GM21423 (cell line): Measurements from ENCODE around the gene PLPPR5.
"Not testable (repeated sequence)": the region's sequence is repeated elsewhere in the genome, so short reads cannot be mapped to it uniquely, and the experiment has no call there.

Experiments
- ATAC-seq: cut with Tn5 transposase; IDR thresholded peaks from one replicate; pipeline ENCODE4 v1.9.1; 2021; ENCODE audit warnings: mild to moderate bottlenecking, moderate library complexity; ENCODE audit not compliant: unreplicated experiment

PLPPR5 gene

DNA sequence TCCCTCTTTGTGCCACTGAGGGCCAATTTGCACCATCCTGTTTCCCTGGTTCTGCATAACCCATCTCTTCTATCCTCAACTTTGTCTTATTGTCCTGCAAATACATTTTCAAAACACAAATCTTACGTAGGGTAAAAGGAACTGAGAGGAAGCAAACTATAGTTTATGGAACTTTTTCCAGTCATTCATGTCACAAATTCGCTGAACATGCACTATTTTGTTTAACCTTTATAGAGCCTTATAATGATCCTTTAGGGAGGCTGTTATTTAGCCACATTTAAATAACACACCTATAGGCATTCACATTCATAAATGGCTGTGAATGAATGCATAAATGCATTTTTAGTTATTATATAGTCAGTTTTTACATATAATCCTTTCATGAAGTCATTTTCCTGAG lies 85.0 kb downstream of the PLPPR5 start:
- no peak for ATAC-seq

DNA sequence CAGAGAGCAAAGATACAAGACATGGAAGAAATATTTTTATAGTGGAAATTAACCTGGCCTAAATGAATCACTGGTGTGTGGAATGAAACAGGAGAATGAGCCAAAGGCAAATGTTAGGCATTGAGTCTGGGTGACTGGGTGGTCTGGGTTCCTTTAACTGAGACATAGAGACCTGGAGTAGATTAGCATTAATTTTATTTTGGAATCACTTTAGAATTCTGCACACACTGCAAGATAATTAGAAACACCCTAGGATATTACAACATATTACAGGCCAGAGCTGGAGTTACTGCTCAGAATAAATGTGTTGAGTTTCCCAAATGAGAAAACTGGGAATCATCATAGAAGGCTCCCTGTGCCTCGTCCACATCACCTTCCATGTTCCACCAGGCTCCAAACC lies 85.5 kb downstream of the PLPPR5 start:
- ATAC-seq, result no peak

DNA sequence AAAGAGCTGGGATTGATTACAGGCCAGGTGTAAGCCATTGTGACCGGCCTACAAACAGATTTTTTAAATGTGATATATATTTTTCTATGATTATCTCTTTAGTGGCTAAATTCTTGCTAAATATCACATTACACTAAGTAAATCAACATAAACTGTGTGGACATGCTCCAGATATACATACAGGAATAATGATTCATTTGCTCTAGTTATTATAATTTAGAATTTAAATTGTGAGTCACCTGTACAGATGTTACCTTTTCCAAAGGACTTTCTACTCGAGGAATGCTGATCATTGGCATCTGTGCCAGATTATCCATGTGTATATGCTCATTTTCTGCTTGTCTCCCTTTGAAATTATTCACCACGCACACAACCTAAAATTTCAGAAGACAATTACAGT lies 90.1 kb downstream of the PLPPR5 start:
- no peak for ATAC-seq

DNA sequence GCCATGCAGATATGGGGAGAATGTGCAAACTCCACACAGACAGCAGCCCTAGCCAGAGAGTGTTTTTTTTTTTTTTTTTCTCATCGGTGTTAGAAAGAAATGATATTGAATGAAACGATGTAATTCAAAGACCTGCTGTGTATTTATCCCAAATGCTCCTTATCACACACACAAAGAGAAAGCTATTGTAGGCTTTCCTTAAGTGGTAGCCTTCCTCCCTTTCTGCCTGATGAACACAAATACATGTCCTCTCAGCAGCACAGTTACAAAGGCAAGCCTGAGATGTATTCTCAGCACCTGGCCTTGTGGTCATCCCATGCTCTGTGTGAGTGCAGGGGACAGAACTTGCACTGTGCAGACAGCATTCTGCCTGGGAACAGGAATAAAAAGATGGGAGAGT lies 93.8 kb downstream of the PLPPR5 start:
- ATAC-seq, result no peak

DNA sequence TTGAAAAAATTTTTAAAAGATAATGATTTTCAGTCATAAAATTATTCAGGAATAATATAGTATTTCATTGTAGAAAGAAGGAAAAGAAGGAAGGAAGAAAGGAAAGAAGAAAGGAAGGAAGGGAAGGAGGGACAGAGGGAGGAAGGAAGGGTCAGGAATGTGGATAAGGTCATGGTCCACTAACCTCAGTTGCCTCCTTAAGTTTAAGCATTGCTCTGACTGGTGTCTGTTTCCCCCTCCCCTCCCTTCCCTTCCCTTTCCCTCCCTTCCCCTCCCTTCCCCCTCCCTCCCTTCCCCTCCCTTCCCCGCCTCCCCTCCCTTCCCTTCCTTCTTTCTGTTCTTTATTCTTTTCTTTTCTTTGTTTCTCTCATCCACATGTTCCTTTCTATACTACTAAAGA lies 95.7 kb downstream of the PLPPR5 start:
- no peak for ATAC-seq

DNA sequence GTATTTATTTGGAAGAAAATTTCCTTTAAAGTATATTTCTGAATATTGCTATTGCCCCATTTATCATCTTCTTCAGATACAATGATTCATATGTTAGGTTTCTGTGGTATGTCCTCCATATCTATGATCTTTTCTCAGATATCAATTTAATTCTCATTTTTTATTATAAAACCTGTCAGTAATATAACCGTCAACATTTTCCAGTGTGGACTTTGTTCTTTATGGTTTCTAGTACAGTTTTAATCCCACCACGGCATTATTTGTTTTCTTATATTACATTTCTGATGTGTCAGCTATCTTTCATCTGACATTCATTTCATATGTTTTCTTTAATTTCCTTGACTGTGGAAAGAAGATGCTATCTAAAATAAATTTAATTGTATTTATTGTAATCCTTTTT lies 97.9 kb downstream of the PLPPR5 start:
- no peak for ATAC-seq

DNA sequence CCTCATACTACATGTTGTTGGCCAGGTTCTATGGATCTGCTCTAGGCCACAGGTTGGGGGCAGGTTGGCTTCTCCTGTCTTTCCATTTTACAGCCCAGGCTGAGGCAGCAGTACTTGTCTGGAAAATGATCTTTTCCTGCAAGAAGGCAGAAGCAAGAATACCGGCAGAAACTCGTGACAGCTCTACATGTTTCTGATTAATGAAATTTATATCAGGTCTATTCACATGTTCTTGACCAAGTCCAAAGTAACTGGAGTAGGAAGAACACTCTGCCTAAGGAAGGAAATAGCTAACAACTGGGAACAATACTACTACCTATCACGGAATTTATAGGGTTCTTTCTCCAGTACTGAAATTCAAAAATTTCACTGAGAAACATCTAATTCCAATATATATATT lies 98.3 kb downstream of the PLPPR5 start:
- ATAC-seq, result no peak

DNA sequence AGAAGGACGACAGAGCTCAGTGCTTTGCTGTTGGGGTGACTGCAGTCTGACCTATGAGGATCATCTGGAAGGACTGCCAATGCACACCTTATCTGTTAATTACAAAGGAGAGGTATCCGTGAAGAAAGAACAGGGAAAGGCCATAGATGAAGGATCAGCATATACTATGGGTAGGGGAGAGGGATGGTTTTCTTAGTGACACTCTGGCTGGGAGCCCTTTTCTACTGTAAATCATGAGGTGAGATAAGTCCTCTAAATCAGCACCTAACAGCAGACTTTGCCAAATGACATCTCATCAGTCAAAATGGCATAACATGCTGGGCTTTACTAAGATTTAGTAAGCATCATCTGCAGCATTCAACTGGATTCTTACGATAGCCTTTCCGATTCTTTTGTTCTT lies 100.0 kb downstream of the PLPPR5 start:
- no peak for ATAC-seq

DNA sequence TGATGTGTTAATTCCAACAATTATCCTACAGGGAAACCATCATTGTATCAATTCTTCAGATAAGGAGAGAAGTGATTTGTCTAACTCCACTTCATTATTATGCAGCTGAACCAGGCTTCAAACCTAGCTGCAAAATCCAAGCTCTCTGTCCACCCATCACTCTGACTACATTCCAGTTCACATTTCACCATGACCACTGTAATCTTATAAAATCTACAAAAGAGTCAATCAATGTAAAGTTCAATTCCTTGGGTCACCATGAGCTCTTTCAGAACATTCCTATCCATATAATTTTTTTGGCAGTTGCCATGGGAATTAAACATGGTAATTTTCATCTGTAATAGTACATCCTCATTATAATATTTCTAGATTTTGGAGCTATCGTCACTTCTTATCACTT lies 100.9 kb downstream of the PLPPR5 start:
- no peak for ATAC-seq

DNA sequence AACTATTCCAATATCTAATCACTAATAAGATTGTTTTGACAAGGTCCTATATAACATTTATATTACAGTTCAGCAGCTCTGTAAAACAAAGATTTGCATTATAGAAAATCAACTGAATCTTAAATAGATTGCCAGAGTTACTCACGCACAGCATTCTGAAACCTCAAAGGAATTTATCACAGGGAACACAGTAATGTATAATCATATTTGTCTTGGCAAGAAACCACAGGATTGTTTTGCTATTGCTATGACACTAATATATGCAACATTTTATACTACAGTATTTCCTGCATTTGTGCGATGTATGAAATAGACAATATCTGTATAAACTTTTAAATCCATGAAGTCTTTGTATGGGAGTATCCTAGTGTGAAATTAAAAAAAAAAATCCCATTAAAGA lies 101.4 kb downstream of the PLPPR5 start:
- no peak for ATAC-seq

DNA sequence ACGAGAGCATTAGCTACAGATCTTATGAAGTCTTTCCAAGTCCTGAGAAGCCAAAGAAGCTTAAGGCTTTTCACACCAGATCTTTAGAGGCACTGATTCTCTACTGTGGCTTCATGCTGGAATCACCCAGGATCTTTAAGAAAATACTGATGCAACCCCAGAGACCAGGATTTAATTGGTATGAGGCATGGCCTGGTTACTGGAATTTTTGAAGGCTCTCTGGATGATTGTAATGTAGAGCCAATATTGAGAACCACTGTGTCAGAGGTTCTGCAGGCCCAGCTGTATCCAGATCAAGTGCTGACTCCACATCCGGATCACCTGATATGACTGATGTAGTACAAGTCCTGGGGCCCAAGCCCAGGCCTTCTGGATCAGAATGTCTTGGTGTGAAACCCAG lies 105.7 kb downstream of the PLPPR5 start:
- no peak for ATAC-seq

DNA sequence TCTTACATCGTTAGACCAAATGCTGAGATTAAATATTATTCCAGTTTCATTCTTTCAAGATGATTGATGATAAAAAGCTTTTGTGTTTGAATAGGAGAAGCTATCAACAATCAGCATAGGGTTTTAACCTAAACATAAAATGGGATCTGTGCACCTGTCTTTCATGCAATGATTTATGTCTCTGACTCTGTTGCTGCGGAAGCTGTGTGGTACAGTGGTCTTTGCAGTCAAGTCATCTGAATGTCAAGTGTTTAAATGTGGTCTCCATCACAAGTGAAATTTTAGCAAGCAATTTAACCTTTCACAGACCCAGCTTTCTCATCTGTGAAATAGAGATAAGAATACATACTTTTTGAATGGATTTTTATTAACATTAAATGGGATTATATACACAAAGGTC lies 107.2 kb downstream of the PLPPR5 start:
- ATAC-seq, result no peak

DNA sequence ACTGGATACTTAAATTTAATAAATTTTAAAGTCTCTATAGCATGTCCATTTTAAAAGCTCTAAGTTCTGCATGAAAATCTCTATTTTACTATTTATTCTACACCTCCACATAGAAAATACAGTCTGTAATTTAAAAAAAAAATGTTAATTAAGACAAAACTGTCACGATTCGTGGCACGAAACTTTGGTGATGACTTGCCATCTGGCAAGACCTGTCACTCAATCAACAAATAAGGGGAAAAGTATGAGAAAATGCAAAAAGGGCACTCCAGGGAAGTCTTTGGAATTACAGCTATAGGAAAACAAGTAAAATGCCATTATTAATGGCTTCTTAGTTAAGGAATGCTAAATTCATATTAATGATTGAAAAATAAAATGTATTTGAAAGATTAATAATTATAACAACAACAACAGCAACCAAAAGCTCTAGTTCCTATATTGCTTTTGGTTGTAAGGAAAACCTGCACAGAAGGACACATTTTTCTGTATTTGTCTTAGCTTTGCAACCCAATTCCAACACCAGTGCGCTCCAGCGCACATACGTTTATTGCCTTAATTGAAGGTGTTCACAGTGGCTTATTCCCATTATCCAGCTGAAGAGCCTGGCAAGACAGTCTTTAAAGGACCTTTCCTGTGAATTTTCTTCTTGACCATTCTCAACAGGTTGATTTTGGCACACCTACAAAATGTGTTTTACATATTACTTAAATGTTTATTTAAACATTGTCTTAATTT lies 107.8 kb downstream of the PLPPR5 start:
- no peak for ATAC-seq

DNA sequence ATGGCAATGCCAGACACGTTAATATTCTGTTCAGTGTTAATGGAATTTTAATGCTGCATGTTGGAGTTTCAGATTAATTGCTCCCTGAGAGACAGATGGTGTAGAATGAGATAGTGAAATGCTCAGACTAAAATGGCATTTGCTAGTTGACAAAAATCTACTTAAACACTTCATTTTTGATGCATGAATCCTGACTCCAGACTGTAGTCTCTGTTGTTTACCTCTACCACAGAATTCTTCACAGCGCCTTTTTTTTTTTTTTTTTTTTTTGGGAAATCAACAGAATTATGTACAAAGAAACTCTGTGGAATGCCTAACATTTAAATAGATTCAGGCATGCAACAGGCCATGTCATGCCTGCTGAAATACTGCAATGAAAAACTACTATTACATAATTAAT lies 111.3 kb downstream of the PLPPR5 start:
- no peak for ATAC-seq

DNA sequence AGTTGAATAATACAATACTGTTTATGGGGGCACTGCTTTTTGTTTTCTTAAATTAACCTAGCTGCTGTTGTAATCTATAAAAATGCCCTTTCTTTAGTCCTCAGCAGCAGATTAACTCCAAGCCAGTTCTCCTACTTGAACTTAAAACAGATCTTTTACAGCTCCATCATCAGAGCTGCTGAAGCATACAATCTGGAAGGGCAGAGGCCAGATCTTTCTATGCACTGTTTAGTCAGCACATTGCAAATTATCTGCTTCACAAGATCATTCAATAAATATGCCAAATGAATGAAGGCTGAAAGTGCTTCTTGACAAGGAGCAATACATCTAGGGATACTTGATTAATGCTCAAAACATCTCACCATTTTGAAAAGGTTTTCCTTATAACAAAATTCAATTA lies 115.8 kb downstream of the PLPPR5 start:
- ATAC-seq, result no peak

DNA sequence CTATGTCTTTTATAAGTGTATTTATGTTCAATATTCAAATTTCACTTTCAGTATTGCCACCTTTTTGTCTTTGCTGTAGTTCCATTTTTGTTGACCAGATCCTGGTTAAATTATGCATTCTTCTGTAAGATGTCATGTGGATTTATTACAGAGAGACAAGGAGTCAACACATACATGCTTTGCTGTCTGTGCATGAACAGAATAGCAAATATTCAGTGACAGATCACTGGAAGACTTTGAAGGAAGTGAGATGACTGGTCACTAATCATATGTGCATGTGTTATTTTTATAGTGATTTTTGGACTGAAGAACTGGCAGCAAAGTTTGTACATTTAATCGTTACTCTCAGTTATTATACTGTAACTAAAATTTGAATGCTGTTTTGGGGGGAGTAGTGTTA lies 117.2 kb downstream of the PLPPR5 start:
- no peak for ATAC-seq

DNA sequence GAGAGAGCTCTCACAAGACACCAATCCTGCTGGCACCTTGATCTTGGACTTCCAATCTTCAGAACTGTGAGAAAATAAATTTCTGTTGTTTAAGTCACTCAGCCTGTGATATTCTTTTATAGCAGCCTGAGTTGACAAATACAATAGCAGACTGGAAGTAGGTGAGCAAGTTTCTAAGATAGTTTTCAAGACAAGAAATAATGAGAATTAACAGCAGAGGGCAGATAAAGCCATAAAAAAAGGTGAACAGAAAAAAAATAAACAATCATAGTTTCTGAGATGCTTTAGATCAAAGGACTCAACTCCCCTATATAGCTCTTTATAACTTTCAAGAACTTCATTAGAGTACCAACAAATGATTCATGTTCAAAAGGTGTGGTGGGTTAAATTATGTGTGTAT lies 119.8 kb downstream of the PLPPR5 start:
- no peak for ATAC-seq

DNA sequence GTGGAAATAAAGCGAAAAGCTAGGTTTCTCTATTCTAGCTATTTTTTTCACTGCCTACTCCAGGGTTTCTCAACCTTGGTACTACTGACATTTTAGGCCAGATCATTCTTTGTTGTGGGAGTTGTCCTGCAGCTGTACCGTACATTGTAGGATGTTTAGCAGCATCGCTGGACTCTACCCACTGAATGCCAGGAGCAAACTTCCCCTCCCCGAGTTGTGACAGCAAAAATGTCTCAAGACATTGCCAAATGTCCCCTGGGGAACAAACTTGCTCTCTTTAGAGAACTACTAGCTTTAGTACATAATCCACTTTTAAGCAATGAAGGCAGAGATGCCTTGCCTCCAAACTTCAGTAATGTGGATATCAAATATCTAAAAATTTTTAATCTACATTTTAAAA lies 122.8 kb downstream of the PLPPR5 start:
- no peak for ATAC-seq

DNA sequence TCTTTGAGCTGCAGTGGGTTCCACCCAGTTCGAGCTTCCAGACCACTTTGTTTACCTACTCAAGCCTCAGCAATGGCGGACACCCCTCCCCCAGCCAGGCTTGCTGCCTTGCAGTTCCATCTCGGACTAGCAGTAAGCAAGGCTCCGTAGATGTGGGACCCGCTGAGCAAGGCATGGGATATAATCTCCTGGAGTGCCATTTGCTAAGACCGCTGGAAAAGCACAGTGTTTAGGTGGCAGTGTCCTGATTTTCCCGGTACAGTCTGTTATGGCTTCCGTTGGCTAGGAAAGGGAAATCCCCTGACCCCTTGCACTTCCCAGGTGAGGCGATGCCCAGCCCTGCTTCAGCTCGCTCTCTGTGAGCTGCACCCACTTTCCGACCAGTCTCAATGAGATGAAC lies 123.4 kb downstream of the PLPPR5 start:
- ATAC-seq, result not testable (repeated sequence)

DNA sequence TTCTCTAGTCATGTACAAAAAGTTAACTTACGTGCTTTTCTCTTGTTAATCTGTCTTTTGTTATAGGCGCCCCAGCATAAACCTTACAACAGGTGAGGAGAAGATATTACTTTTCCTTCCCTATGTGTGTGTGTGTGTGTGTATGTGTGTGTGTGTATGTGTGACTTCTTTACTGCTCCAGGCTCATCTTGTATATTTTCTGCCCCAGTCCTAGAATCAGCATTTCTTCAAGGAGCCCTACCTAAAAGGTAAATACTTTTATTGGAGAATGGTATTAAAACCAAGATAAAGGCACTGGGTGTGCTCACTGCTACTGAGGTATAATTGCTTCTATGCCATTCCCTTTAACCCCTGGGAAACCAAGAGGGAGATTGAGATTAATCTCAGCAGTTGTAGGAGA lies 129.8 kb downstream of the PLPPR5 start:
- ATAC-seq, result no peak

DNA sequence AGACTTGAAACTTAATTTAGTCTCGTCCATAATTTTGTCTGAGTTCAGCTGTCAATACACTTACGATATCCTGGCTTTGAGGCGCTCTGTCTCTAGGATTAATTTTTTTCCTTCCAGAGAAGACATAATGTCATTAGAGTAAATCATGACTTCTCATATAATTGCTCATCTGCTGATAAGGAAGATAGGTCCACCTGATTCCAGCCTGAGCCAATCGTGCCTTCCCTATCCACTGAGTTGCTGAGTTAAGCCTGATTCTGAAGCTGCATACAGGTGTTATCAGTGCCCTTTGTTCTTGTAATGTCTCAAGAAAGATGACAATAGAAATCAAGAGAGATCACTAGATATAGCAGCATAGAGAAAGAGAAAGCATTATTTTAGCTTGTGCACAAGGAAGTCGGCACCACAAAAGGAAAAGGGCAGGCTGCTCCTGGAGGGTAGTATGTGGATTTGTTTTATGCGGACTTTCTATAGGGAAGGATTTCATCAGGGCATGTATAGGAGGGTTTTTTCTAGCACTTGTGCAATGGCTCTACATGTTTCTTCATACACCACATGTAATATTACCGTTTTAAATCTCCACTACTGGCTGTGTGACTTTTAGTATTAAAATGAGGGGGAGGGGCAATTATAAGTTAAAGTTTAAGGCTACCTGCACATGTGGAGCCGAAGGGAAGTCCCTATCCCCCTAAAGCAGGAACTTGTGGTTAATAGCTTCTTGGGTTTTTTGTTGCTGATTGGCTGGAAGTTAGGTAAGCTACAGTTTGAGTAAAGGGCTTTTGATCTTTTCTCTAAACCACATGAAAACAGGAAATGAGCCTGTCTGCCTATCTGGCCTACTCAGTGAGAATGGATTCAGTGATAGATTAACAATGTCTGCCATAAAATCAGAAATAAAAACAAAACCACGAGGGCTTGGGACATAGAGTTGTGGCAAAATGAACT lies 133.4 kb downstream of the PLPPR5 start:
- peak; percentile 97 for ATAC-seq

DNA sequence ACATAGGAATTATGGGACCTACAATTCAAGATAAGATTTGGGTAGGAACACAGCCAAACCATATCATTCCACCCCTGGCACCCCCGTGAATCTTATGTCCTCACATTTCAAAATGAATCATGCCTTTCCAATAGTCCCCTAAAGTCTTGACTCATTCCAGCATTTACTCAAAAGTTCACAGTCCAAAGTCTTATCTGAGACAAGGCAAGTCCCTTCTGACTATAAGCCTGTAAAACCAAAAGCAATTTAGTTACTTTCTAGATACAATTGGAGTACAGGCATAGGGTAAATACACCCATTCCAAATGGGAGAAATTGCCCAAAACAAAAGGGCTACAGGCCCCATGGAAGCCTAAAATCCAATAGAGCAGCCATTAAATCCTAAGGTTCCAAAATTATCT lies 138.9 kb downstream of the PLPPR5 start:
- no peak for ATAC-seq
